22Rv1 (cell line): ENCODE results near the gene TRIM17.

Source experiments
- ZFX ChIP-seq: fragments of 450-650 bp; IDR thresholded peaks from 2 replicates; pipeline ENCODE4 v1.6.1; 2017; ENCODE audit warnings: antibody characterized with exemption, borderline replicate concordance
- TF ChIP-seq, protein P1 (sequence below): fragments of 450-650 bp; IDR thresholded peaks from 2 replicates; pipeline ENCODE4 v1.5.1; 2017; ENCODE audit warnings: mild to moderate bottlenecking

DNA sequence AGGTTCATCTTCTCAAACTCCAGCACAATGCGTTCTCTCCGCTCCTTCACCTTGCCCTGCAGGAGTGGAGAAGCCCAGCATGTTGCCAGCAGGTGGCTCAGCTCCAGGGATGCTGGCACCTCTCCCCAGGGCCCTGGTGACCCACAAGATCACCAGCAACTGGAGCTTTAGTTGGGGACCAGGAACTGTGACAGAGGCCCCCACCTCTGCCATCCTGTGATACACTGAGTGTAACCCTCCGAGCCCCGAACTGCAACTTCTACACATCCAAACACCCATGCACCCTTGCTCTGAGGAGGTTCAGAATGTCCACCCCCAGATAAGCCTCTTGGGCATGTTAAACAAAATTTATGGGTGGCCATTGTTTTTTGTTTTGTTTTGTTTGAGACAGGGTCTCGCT, 5.5 kb downstream of the TRIM17 start:
- TF ChIP-seq, protein P1, sequence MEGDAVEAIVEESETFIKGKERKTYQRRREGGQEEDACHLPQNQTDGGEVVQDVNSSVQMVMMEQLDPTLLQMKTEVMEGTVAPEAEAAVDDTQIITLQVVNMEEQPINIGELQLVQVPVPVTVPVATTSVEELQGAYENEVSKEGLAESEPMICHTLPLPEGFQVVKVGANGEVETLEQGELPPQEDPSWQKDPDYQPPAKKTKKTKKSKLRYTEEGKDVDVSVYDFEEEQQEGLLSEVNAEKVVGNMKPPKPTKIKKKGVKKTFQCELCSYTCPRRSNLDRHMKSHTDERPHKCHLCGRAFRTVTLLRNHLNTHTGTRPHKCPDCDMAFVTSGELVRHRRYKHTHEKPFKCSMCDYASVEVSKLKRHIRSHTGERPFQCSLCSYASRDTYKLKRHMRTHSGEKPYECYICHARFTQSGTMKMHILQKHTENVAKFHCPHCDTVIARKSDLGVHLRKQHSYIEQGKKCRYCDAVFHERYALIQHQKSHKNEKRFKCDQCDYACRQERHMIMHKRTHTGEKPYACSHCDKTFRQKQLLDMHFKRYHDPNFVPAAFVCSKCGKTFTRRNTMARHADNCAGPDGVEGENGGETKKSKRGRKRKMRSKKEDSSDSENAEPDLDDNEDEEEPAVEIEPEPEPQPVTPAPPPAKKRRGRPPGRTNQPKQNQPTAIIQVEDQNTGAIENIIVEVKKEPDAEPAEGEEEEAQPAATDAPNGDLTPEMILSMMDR: no peak
- no peak for TF ChIP-seq ZFX
